H54 (cell line): ENCODE results near the gene MEF2A.
A peak's percentile ranks its signal among the peaks of the same experiment; 100 is the strongest.

Experiments
- DNase-seq: peaks from one replicate; pipeline ENCODE4 v3.0.0; 2011; ENCODE audit warnings: low spot score, mixed read lengths; ENCODE audit not compliant: insufficient read length
- FAIRE-seq: peaks from 3 replicates; lab custom pipeline; 2011; peaks lifted over from hg19 to GRCh38; lab: Jason Lieb, UNC
- POLR2A ChIP-seq: IDR thresholded peaks from 2 replicates; pipeline ENCODE4 v1.6.1; 2011; ENCODE audit warnings: low read depth, mild to moderate bottlenecking, low read length

Gene MEF2A

GRCh38 chr15:99755692-99756409 is 190.1 kb downstream of the MEF2A start:
- FAIRE-seq (no peak), DNase-seq (peak; percentile 44)
- no peak for TF ChIP-seq POLR2A

- DNase-seq (no peak), FAIRE-seq (no peak)
- no peak for TF ChIP-seq POLR2A
Observed at GRCh38 chr15:99762288-99762687, 196.5 kb downstream of the MEF2A start.

DNA sequence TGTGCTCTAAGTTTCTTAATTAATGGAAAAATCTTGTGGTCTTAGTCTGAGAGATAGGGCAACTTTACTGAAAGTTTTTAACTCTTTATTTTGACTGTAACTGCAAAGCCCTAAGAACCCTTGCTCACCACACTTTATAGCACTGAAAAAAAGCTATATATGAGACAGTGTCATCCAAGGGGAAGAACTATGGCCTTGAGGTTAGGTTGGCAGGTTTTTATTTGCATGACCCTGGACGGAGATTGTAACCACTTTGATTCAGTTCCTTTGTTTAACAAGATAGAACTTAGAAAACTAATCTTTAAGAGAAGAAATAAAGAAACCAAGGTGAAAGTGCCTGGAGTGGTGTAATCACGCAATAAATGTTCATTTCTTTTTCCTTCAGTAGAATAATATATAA is 198.0 kb downstream of the MEF2A start:
- DNase-seq (no peak), FAIRE-seq (no peak)
- no peak for TF ChIP-seq POLR2A

DNA sequence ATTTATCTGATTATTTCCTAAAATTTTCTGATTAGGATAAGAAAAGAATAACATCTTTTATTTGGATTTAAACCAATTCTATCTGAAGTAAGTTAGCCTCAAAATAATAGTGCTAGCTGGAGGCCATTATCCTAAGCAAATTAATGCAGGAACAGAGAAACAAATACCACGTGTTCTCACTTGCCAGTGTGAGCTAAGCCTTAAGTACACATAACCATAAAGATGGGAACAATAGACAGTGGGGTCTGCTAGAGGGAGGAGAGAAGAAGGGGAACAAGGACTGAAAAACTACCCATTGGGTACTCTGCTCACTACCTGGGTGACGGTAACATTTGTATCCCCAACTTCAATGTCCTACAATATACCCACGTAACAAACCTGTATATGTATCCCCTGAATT is 198.7 kb downstream of the MEF2A start:
- FAIRE-seq (no peak), DNase-seq (no peak)
- no peak for TF ChIP-seq POLR2A
